ENCODE measurements around the gene TBX15. TPM values are rescaled to one million over a fixed set of nuclear protein-coding genes. Genes with fewer than 3 reads are reported as not detected.

TBX15 gene
- total RNA-seq, 4 donors from 2014 or later = 0.45 to 1.6 (median 0.56) TPM

- 25 to 29% methylated on average over 6 to 17 of the region's 26 CpGs for WGBS, 2 donors (ENCODE audit: low coverage in 1 of 2)
- H3K27ac ChIP-seq = no peak overlapping the region
- no peaks in the 10 kb centered on the region for H3K36me3 ChIP-seq
- H3K9me3 ChIP-seq = peaks cover 0 to 25% (median 0%) of the 10 kb centered on the region in 3 donors
- H3K4me1 ChIP-seq = peaks cover 0 to 61% (median 11%) of the 10 kb centered on the region in 3 donors
- TF ChIP-seq POLR2A (IDR thresholded peaks at IDR 0.05) (no peak), POLR2AphosphoS5 (IDR thresholded peaks at IDR 0.05) (no peak), CTCF (IDR thresholded peaks at IDR 0.05) (no peak), EP300 (IDR thresholded peaks at IDR 0.05) (no peak)
- no peak for ATAC-seq
- H3K4me3 ChIP-seq = no peak overlapping the region
- H3K27me3 ChIP-seq = peaks cover 100% of the 10 kb centered on the region
Observed at GRCh38 chr1:118982821-118983557, 5.2 kb downstream of the TBX15 start.

- peaks cover 0 to 54% (median 4%) of the 10 kb centered on the region in 3 donors for H3K4me1 ChIP-seq
- H3K36me3 ChIP-seq = no peaks in the 10 kb centered on the region
- TF ChIP-seq POLR2AphosphoS5 (IDR thresholded peaks at IDR 0.05) (no peak), CTCF (IDR thresholded peaks at IDR 0.05) (no peak), POLR2A (IDR thresholded peaks at IDR 0.05) (no peak), EP300 (IDR thresholded peaks at IDR 0.05) (no peak)
- H3K27ac ChIP-seq = no peak overlapping the region
- H3K4me3 ChIP-seq = no peak overlapping the region
- ATAC-seq = no peak
- peaks cover 0 to 25% (median 0%) of the 10 kb centered on the region in 3 donors for H3K9me3 ChIP-seq
- WGBS, 2 donors (ENCODE audit: low coverage in 1 of 2) = 54 to 66% methylated on average over 6 of the region's 6 CpGs
- peaks cover 100% of the 10 kb centered on the region for H3K27me3 ChIP-seq
Observed at GRCh38 chr1:118982266-118982665, 5.9 kb downstream of the TBX15 start.

GRCh38 chr1:118981436-118981835 is 6.7 kb downstream of the TBX15 start:
- 50 to 62% methylated on average over 1 of the region's 1 CpG for WGBS, 2 donors (ENCODE audit: low coverage in 1 of 2)
- peaks cover 0 to 25% (median 0%) of the 10 kb centered on the region in 3 donors for H3K9me3 ChIP-seq
- TF ChIP-seq EP300 (IDR thresholded peaks at IDR 0.05) (no peak), POLR2A (IDR thresholded peaks at IDR 0.05) (no peak), POLR2AphosphoS5 (IDR thresholded peaks at IDR 0.05) (no peak), CTCF (IDR thresholded peaks at IDR 0.05) (no peak)
- H3K4me3 ChIP-seq = no peak overlapping the region
- peaks cover 0 to 46% (median 0%) of the 10 kb centered on the region in 3 donors for H3K4me1 ChIP-seq
- no peaks in the 10 kb centered on the region for H3K36me3 ChIP-seq
- H3K27me3 ChIP-seq = peaks cover 100% of the 10 kb centered on the region
- no peak overlapping the region for H3K27ac ChIP-seq
- ATAC-seq = no peak

- Histone ChIP-seq H3K4me1 (peaks cover 0 to 31% (median 0%) of the 10 kb centered on the region in 3 donors), H3K4me3 (peak overlapping the region in 1 of 2 donors; percentile 9), H3K36me3 (no peaks in the 10 kb centered on the region), H3K27me3 (peaks cover 93% of the 10 kb centered on the region), H3K27ac (no peak overlapping the region), H3K9me3 (peaks cover 0 to 21% (median 0%) of the 10 kb centered on the region in 3 donors)
- no peak for ATAC-seq
- 11 to 24% methylated on average over 14 to 17 of the region's 59 CpGs for WGBS, 2 donors (ENCODE audit: low coverage in 1 of 2)
- TF ChIP-seq POLR2AphosphoS5 (IDR thresholded peaks at IDR 0.05) = no peak
- TF ChIP-seq POLR2A (IDR thresholded peaks at IDR 0.05) = no peak
- no peak for TF ChIP-seq EP300 (IDR thresholded peaks at IDR 0.05)
- no peak for TF ChIP-seq CTCF (IDR thresholded peaks at IDR 0.05)
Observed at GRCh38 chr1:118979754-118980575, 8.2 kb downstream of the TBX15 start.

Data from gastroesophageal sphincter (tissue), 4 donors.